Measurements from ENCODE around the gene CNNM1.

- TF ChIP-seq FOS (IDR thresholded peaks at IDR 0.05; ENCODE audit: borderline replicate concordance, insufficient read depth, low read length) = no peak
- no peak for TF ChIP-seq CTCF (IDR thresholded peaks at IDR 0.05; ENCODE audit: extremely low read depth in 1 of 2, insufficient read depth in 1 of 2, low read depth in 1 of 2, low read length in 2 of 2)
- no peak for TF ChIP-seq POLR2A (IDR thresholded peaks at IDR 0.05; ENCODE audit: low read depth, low read length)
- TF ChIP-seq POLR2AphosphoS5 (IDR thresholded peaks at IDR 0.05; ENCODE audit: insufficient read depth, low read depth, low read length) = no peak
These were observed 95.5 kb downstream of the CNNM1 start for GRCh38 chr10:99424656-99425055.

Measured in endothelial cell of umbilical vein (primary cell).